ENCODE data around the gene IBA57.

The IBA57 gene

GRCh38 chr1:228165372-228166169 lies at the start of gene IBA57:
TSS of gene IBA57 (plus strand) at chr1:228165804. CDS start at chr1:228165817, 13 bp downstream.
- no peak for FAIRE-seq

GRCh38 chr1:228117335-228117734 lies 48.3 kb upstream of the IBA57 start:
- no peak for FAIRE-seq

GRCh38 chr1:228118040-228118439 lies 47.6 kb upstream of the IBA57 start:
- no peak for FAIRE-seq

GRCh38 chr1:228120351-228120750 lies 45.3 kb upstream of the IBA57 start:
- no peak for FAIRE-seq

GRCh38 chr1:228120857-228121489 lies 44.6 kb upstream of the IBA57 start:
- no peak for FAIRE-seq

- FAIRE-seq: no peak
Measured at GRCh38 chr1:228122921-228123441, 42.6 kb upstream of the IBA57 start.

GRCh38 chr1:228123505-228123904 lies 42.1 kb upstream of the IBA57 start:
- FAIRE-seq: no peak

- FAIRE-seq: no peak
Measured at GRCh38 chr1:228125185-228125584, 40.4 kb upstream of the IBA57 start.

GRCh38 chr1:228131766-228132165 lies 33.8 kb upstream of the IBA57 start:
- FAIRE-seq: no peak

- FAIRE-seq: no peak
Measured at GRCh38 chr1:228134591-228134990, 31.0 kb upstream of the IBA57 start.

- no peak for FAIRE-seq
Measured at GRCh38 chr1:228136901-228137300, 28.7 kb upstream of the IBA57 start.

GRCh38 chr1:228139406-228139930 lies 26.1 kb upstream of the IBA57 start:
- no peak for FAIRE-seq

- peak; percentile 97 for FAIRE-seq
Measured at GRCh38 chr1:228139931-228140723, 25.5 kb upstream of the IBA57 start, which contains the start of gene GUK1. TSS of gene GUK1 (plus strand) at chr1:228140279. CDS start at chr1:228140303, 24 bp downstream.

GRCh38 chr1:228140724-228141225 lies 24.8 kb upstream of the IBA57 start:
- no peak for FAIRE-seq

GRCh38 chr1:228141226-228142044 lies 24.2 kb upstream of the IBA57 start:
- FAIRE-seq: no peak

GRCh38 chr1:228142155-228142691 lies 23.4 kb upstream of the IBA57 start:
- FAIRE-seq: no peak

GRCh38 chr1:228142701-228143136 lies 22.9 kb upstream of the IBA57 start:
- no peak for FAIRE-seq

GRCh38 chr1:228143480-228144192 lies 22.0 kb upstream of the IBA57 start:
- no peak for FAIRE-seq

GRCh38 chr1:228144193-228144992 lies 21.2 kb upstream of the IBA57 start:
- no peak for FAIRE-seq

GRCh38 chr1:228144993-228145343 lies 20.6 kb upstream of the IBA57 start:
- FAIRE-seq: no peak
